PC-9 (cell line): ENCODE data around the gene SHMT1. TPM values are rescaled to one million over a fixed set of nuclear protein-coding genes. Genes with fewer than 3 reads are reported as not detected.

ENCODE experiments used
- BruUV-seq: library from RNA; stranded (reverse); fragments of 400-500 nt; replicated peaks from 2 replicates; lab custom pipeline; 2021; lab: Mats Ljungman, UMichigan
- CTCF ChIA-PET: fragments of 300-600 bp; sonication (Branson Sonifier 250); formaldehyde crosslinking; loops from one replicate; lab custom pipeline; 2022; ENCODE audit warnings: antibody characterized with exemption; lab: Charles Lee
- POLR2A ChIA-PET: fragments of 300-600 bp; sonication (Branson Sonifier 250); formaldehyde crosslinking; loops from one replicate; lab custom pipeline; 2022; ENCODE audit warnings: antibody characterized with exemption; ENCODE audit not compliant: unreplicated experiment; lab: Charles Lee
- DNase-seq, 2 experiments: peaks; one replicate each; pipeline versions ENCODE4 v3.0.0 to v3.0.0-alpha.2; 2015 to 2022; ENCODE audit warnings: mixed read lengths in 1 of 2
- H2AFZ ChIP-seq: fragments of 200-600 bp; sonication (generic); 2 replicates; pipeline ENCODE4 v1.8.1; 2017; ENCODE audit warnings: antibody characterized with exemption
- H3F3A ChIP-seq: fragments of 200-600 bp; sonication (generic); 2 replicates; pipeline ENCODE4 v1.8.1; 2017; ENCODE audit warnings: antibody characterized with exemption, mild to moderate bottlenecking, low read depth; ENCODE audit not compliant: insufficient read depth
- H3K27ac ChIP-seq: fragments of 200-600 bp; sonication (generic); 2 replicates; pipeline ENCODE4 v1.6.1; 2016; ENCODE audit warnings: mixed run types
- H3K27me3 ChIP-seq: fragments of 200-600 bp; sonication (generic); 2 replicates; pipeline ENCODE4 v1.6.1; 2016; ENCODE audit warnings: low read depth, mixed run types; ENCODE audit not compliant: insufficient read depth
- H3K36me3 ChIP-seq: fragments of 200-600 bp; sonication (generic); 2 replicates; pipeline ENCODE4 v1.6.1; 2016; ENCODE audit warnings: low read depth, mixed run types
- H3K4me1 ChIP-seq: fragments of 200-600 bp; sonication (generic); replicated peaks from 2 replicates; pipeline ENCODE4 v1.6.1; 2016; ENCODE audit warnings: mixed run types; ENCODE audit not compliant: insufficient read depth
- H3K4me2 ChIP-seq: fragments of 200-600 bp; sonication (generic); 2 replicates; pipeline ENCODE4 v1.6.1; 2017; ENCODE audit warnings: mixed run types
- H3K4me3 ChIP-seq: fragments of 200-600 bp; sonication (generic); 2 replicates; pipeline ENCODE4 v1.6.1; 2016; ENCODE audit warnings: mixed run types
- H3K79me2 ChIP-seq: fragments of 200-600 bp; sonication (generic); 2 replicates; pipeline ENCODE4 v1.6.1; 2017; ENCODE audit warnings: low read depth, mixed run types
- H3K9me2 ChIP-seq: fragments of 200-600 bp; sonication (generic); 2 replicates; pipeline ENCODE4 v1.8.1; 2017; ENCODE audit warnings: mild to moderate bottlenecking; ENCODE audit not compliant: insufficient read depth
- H3K9me3 ChIP-seq: fragments of 200-600 bp; sonication (generic); 2 replicates; pipeline ENCODE4 v1.8.1; 2016; ENCODE audit warnings: low read depth; ENCODE audit not compliant: insufficient read depth
- H4K20me1 ChIP-seq: fragments of 200-600 bp; sonication (generic); 2 replicates; pipeline ENCODE4 v1.8.1; 2017; ENCODE audit not compliant: insufficient read depth
- EZH2 ChIP-seq: fragments of 200-600 bp; sonication (generic); IDR thresholded peaks from 2 replicates; pipeline ENCODE4 v1.8.0; 2017; ENCODE audit warnings: antibody characterized with exemption, low read depth
- intact Hi-C: fragments of 100-400 bp; cut with micrococcal nuclease; formaldehyde crosslinking; loops from one replicate; pipeline ENCODE4 v1.10.0; 2022; ENCODE audit not compliant: unreplicated experiment
- total RNA-seq: library from RNA; stranded (reverse); gene quantifications from 2 replicates; pipeline ENCODE4 v1.2.3, GENCODE V29; 2021
- TF ChIP-seq, protein P1 (sequence below): fragments of 200-600 bp; sonication (generic); conservative IDR thresholded peaks from 2 replicates; pipeline ENCODE4 v1.6.1; 2017; ENCODE audit warnings: mixed run types, antibody characterized with exemption, mild to moderate bottlenecking, moderate library complexity

SHMT1 gene
- total RNA-seq, 1 experiment from 2014 or later = 170 TPM

DNA sequence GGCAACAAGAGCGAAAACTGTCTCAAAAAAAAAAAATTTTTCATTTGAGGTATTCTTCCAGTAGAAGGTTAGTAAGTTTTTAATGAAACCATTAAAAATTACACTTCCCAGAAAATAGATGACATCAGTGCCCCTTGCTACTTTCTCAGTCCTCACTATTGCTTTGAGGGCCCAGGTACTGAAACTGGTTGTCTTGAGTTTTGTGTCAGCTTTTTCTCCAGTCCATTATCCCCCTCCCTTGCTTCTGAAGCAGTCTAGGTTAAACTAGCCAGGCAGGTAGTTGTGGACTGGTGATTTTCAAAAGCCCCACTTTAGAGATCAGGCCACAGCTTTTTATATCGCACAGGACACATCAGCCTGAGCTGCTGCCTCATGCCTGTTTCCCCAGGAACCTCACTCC lies 37.3 kb downstream of the SHMT1 start:
- H3F3A ChIP-seq = peaks cover 11% of the 10 kb centered on the region; the same call in 1 of the 2 replicates
- H2AFZ ChIP-seq = no peak overlapping the region
- no TSS peak for BruUV-seq
- H3K27me3 ChIP-seq = no peaks in the 10 kb centered on the region
- intact Hi-C loops = no loop called here
- no peak overlapping the region for H3K4me2 ChIP-seq
- TF ChIP-seq EZH2 = no peak
- TF ChIP-seq, protein P1, sequence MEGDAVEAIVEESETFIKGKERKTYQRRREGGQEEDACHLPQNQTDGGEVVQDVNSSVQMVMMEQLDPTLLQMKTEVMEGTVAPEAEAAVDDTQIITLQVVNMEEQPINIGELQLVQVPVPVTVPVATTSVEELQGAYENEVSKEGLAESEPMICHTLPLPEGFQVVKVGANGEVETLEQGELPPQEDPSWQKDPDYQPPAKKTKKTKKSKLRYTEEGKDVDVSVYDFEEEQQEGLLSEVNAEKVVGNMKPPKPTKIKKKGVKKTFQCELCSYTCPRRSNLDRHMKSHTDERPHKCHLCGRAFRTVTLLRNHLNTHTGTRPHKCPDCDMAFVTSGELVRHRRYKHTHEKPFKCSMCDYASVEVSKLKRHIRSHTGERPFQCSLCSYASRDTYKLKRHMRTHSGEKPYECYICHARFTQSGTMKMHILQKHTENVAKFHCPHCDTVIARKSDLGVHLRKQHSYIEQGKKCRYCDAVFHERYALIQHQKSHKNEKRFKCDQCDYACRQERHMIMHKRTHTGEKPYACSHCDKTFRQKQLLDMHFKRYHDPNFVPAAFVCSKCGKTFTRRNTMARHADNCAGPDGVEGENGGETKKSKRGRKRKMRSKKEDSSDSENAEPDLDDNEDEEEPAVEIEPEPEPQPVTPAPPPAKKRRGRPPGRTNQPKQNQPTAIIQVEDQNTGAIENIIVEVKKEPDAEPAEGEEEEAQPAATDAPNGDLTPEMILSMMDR = no peak
- DNase-seq = no peak
- no peaks in the 10 kb centered on the region for H3K9me3 ChIP-seq
- POLR2A ChIA-PET = no interaction called here
- peaks cover 30% of the 10 kb centered on the region for H4K20me1 ChIP-seq
- no peak overlapping the region for H3K27ac ChIP-seq
- H3K36me3 ChIP-seq = no peaks in the 10 kb centered on the region; the same call in 1 of the 2 replicates
- CTCF ChIA-PET = interaction anchor here (0.7 kb wide), 1 partner anchor 8 kb away, joined by 4 read pairs; no protein-coding TSS in a partner anchor
- H3K9me2 ChIP-seq = no peaks in the 10 kb centered on the region
- no peaks in the 10 kb centered on the region; the same call in 1 of the 2 replicates for H3K79me2 ChIP-seq
- H3K4me3 ChIP-seq = no peak overlapping the region
- H3K4me1 ChIP-seq = no peaks in the 10 kb centered on the region

DNA sequence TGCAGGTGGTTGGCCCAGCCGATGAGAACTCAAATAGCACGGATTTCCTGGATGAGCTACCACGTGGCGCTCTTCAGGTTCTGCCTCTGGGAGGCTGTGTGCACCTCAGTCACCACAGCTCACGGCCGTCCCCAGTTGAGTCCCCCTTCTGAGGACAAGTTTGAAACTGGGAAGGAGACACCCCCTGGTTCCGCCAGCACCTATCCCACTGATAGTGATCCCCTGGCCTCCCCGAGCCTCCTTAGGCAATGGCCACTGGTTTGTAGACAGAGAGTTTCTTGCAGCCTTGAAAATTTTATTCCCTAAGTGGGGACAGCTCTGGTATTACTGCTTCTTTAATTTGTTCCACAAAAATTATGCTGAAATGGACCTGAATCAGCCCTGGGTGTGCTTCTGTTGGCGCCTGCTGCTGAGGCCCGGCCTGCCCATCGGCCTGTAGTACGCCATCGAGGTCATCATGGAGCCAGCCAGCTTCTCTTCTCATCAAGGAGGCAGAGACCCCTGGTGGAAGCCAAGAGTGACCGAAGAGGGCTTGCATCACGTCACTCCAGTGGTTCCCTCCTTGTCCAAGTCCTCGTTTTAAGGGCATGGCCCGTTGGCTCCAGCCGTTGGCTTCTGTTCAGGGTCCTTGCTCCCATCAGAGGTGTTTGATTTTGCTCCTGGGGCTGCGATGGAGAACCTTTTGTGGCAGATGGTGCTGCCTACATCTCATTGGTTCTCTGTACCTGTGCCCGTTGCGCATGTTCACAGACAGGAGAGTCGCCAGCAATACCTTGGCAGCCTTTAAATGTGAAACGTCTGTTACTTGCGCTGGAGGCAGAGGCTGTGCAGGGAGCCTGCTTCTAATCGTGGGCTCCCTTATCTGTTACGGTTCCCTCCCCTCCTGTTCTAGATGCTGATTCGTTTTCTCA lies 39.0 kb downstream of the SHMT1 start:
- H3K9me2 ChIP-seq = no peaks in the 10 kb centered on the region
- POLR2A ChIA-PET = interaction anchor here (0.6 kb wide), 1 partner anchor 67 kb away, joined by 3 read pairs; no protein-coding TSS in a partner anchor
- H3K36me3 ChIP-seq = no peaks in the 10 kb centered on the region; the same call in 1 of the 2 replicates
- H3K4me3 ChIP-seq = no peak overlapping the region
- H4K20me1 ChIP-seq = peaks cover 43% of the 10 kb centered on the region
- no peaks in the 10 kb centered on the region for H3K27me3 ChIP-seq
- H3K9me3 ChIP-seq = no peaks in the 10 kb centered on the region
- H2AFZ ChIP-seq = no peak overlapping the region
- CTCF ChIA-PET = no interaction called here
- H3K27ac ChIP-seq = no peak overlapping the region
- no TSS peak for BruUV-seq
- H3F3A ChIP-seq = peaks cover 9% of the 10 kb centered on the region; the same call in 1 of the 2 replicates
- no peak for DNase-seq
- peaks cover 8% of the 10 kb centered on the region; the same call in 1 of the 2 replicates for H3K79me2 ChIP-seq
- no peak overlapping the region for H3K4me2 ChIP-seq
- TF ChIP-seq, protein P1 = no peak
- TF ChIP-seq EZH2 = no peak
- intact Hi-C loops = no loop called here
- no peaks in the 10 kb centered on the region for H3K4me1 ChIP-seq

DNA sequence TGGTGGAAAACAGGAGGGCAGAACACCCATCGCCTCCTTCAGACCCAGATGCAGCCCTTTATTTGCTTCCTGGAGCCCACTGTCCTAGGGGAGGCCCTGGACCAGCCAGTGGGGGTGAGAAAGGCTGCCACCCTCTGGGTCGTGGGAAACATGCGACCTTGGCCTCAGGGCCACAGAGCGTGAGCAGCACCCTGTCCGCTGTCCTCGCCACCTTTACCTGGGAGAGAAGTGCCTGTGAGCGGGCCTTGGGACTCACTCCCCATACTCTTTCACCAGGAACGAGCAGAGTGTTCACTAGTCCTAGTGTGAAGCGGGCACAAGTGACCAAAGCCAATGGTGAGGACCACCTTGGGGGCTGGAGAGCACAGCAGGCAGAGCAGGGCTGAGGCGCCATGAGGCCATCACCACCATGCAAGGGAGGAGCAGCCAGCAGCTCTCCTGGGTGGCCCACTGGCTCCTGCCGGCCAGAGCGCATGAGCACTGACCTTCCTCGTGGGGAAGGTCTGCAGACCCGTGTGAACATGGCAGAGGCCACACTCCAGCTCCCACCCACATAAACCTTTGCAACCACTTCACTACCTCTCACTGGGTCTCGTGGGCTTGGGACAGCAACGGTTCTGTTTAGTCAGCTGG lies 39.7 kb downstream of the SHMT1 start:
- Histone ChIP-seq H3K36me3 (no peaks in the 10 kb centered on the region; the same call in 1 of the 2 replicates), H3K9me3 (no peaks in the 10 kb centered on the region), H2AFZ (no peak overlapping the region), H3K4me3 (no peak overlapping the region), H3K27me3 (no peaks in the 10 kb centered on the region), H4K20me1 (peaks cover 51% of the 10 kb centered on the region), H3K79me2 (peaks cover 16% of the 10 kb centered on the region), H3K4me1 (0 out of 2 replicates have a peak, but pooled peaks cover 1% of the 10 kb centered on the region), H3K27ac (no peak overlapping the region), H3K4me2 (no peak overlapping the region), H3K9me2 (no peaks in the 10 kb centered on the region), H3F3A (0 out of 2 replicates have a peak, but pooled peaks cover 7% of the 10 kb centered on the region)
- intact Hi-C loops = no loop called here
- BruUV-seq = no TSS peak
- DNase-seq = no peak
- CTCF ChIA-PET = no interaction called here
- POLR2A ChIA-PET = no interaction called here
- TF ChIP-seq, protein P1 = no peak
- no peak for TF ChIP-seq EZH2
